HG02763 (cell line): ENCODE results near the gene STX1A.
"Not testable (repeated sequence)": the region's sequence is repeated elsewhere in the genome, so short reads cannot be mapped to it uniquely, and the experiment has no call there.

Source experiments
- ATAC-seq: cut with Tn5 transposase; IDR thresholded peaks from one replicate; pipeline ENCODE4 v1.9.1; 2021; ENCODE audit warnings: mild to moderate bottlenecking, moderate library complexity; ENCODE audit not compliant: unreplicated experiment

STX1A gene

DNA sequence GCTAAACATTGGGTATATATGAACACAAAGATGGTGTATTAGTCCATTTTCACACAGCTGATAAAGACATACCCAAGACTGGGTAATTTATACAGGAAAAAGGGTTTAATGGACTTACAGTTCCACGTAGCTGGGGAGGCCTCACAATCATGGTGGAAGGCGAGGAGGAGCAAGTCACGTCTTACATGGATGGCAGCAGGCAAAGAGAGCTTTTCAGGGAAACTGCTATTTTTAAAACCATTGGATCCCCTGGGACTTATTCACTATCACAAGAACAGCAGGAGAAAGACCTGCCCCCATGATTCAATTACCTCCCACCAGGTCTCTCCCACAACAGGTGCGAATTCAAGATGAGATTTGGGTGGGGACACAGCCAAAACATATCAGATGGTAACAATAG is 64.2 kb downstream of the STX1A start:
- not testable (repeated sequence) for ATAC-seq

DNA sequence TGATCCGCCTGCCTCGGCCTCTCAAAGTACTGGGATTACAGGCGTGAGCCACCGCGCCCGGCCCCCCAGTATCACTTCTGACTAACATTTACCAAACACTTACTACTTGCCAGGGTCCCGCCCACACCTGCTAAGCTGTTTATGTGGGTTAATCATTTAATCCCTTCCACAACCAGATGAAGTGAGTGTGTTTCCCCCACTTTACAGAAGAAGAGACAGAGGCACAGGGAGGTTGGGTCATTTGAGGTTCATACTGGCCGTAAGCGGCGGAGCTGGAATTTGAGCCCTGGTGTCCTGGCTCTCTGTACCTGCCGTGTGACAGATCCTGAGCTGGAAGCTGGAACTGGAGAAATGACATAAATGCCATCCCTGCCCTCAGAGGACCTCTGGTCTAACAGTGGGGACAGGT is 66.9 kb downstream of the STX1A start:
- no peak for ATAC-seq

DNA sequence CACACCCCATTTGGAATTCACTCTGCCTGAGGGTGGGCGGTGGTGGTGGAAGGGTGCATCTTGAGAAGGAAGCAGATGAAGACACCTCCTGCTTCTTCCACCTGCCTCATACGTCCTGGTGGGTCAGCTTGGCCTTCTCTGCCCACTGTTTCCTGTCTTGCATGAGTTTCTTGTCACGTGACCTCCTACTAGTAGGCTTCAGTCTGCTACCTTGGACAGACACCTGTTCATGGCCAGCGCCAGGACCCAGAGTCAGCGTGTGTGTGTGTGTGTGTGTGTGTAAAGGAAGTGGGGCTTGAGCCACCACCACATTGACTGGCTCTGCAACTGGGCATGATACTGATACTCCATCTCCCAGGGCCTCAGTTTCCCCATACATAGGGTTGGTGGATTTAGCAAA is 68.9 kb downstream of the STX1A start:
- no peak for ATAC-seq

DNA sequence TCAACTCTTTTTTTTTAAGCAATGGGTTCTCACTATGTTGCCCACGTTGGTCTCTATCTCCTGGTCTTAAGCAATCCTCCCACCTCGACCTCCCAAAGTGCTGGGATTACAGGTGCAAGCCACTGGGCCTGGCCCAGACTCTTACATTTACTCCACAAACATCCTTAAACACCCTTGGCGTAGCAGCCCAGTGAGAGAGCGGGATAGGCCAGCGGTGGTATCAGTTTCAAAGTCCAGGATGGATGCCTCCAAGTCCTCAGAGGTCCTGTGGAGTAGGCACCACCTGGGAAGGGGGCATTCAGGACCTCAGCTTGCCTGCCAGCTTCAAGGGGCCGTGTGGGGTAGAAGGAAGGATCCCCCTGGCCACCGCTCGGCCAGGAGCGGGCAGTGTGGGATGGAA is 69.9 kb downstream of the STX1A start:
- no peak for ATAC-seq
